ENCODE results near the gene ATP1A3.

ATP1A3 gene

GRCh38 chr19:41927497-41928192 is 66.4 kb downstream of the ATP1A3 start:
- FAIRE-seq = no peak

- FAIRE-seq = no peak
Measured at GRCh38 chr19:41926763-41927496, 67.1 kb downstream of the ATP1A3 start.

GRCh38 chr19:41926028-41926762 is 67.8 kb downstream of the ATP1A3 start:
- FAIRE-seq = no peak

- no peak for FAIRE-seq
Measured at GRCh38 chr19:41925208-41926003, 68.6 kb downstream of the ATP1A3 start.

GRCh38 chr19:41924151-41925145 is 69.6 kb downstream of the ATP1A3 start:
- FAIRE-seq = no peak

GRCh38 chr19:41923045-41923788 is 70.8 kb downstream of the ATP1A3 start:
- no peak for FAIRE-seq

- FAIRE-seq = no peak
Measured at GRCh38 chr19:41922585-41922984, 71.4 kb downstream of the ATP1A3 start.

- no peak for FAIRE-seq
Measured at GRCh38 chr19:41921577-41922576, 72.2 kb downstream of the ATP1A3 start.

- FAIRE-seq = no peak
Measured at GRCh38 chr19:41920882-41921576, 73.0 kb downstream of the ATP1A3 start.

GRCh38 chr19:41919948-41920712 is 73.9 kb downstream of the ATP1A3 start:
- FAIRE-seq = no peak

GRCh38 chr19:41918653-41919244 is 75.3 kb downstream of the ATP1A3 start:
- no peak for FAIRE-seq

- FAIRE-seq = no peak
Measured at GRCh38 chr19:41918095-41918494, 75.9 kb downstream of the ATP1A3 start.

GRCh38 chr19:41917676-41918075 is 76.4 kb downstream of the ATP1A3 start:
- FAIRE-seq = no peak

All from G401.6 (cell line).